ENCODE data around the gene CUEDC1.

The CUEDC1 gene

DNA sequence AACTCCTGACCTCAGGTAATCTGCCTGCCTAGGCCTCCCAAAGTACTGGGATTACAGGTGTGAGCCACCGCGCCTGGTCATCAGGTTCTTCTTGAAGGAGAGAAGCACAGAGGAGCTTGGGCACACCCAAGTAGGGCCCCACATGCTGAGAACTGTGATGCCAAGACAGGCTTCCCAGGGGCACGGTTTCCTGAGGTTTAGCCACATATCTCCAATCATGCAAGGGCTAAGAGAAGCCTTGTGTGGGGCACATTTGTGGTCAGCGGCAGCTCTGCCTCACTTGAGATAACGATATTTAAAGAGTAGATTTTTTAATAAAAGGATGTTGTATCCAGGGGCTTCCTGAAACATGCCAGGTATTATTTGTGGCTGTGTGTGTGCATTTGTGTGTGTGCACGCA, 46.9 kb downstream of the CUEDC1 start:
- Histone ChIP-seq H3K27ac (replicated peaks) (no peak overlapping the region), H3K27me3 (ENCODE audit: insufficient read depth, poor library complexity, severe bottlenecking) (no peaks in the 10 kb centered on the region), H3K4me3 (replicated peaks; ENCODE audit: insufficient read depth, low read length) (no peak overlapping the region)
- no peak for DNase-seq (ENCODE audit: low read depth in 1 of 2, low spot score in 1 of 2)
- TF ChIP-seq POLR2AphosphoS5 (IDR thresholded peaks at IDR 0.05; ENCODE audit: low read depth): no peak
- no peak for TF ChIP-seq GABPA (IDR thresholded peaks at IDR 0.05; ENCODE audit: low read depth)
- TF ChIP-seq SPI1 (IDR thresholded peaks at IDR 0.05; ENCODE audit: borderline replicate concordance, low read depth): no peak
- no peak for TF ChIP-seq CTCF (IDR thresholded peaks at IDR 0.05; ENCODE audit: insufficient read depth, low read length)
- TF ChIP-seq REST (IDR thresholded peaks at IDR 0.05; ENCODE audit: insufficient replicate concordance, low read depth): no peak

- Histone ChIP-seq H3K27ac (replicated peaks) (no peak overlapping the region), H3K27me3 (ENCODE audit: insufficient read depth, poor library complexity, severe bottlenecking) (no peaks in the 10 kb centered on the region), H3K4me3 (replicated peaks; ENCODE audit: insufficient read depth, low read length) (no peak overlapping the region)
- no peak for DNase-seq (ENCODE audit: low read depth in 1 of 2, low spot score in 1 of 2)
- TF ChIP-seq REST (IDR thresholded peaks at IDR 0.05; ENCODE audit: insufficient replicate concordance, low read depth) (no peak), CTCF (IDR thresholded peaks at IDR 0.05; ENCODE audit: insufficient read depth, low read length) (no peak), POLR2AphosphoS5 (IDR thresholded peaks at IDR 0.05; ENCODE audit: low read depth) (no peak), GABPA (IDR thresholded peaks at IDR 0.05; ENCODE audit: low read depth) (no peak), SPI1 (IDR thresholded peaks at IDR 0.05; ENCODE audit: borderline replicate concordance, low read depth) (no peak)
Measured at GRCh38 chr17:57906910-57907309, 48.3 kb downstream of the CUEDC1 start.

DNA sequence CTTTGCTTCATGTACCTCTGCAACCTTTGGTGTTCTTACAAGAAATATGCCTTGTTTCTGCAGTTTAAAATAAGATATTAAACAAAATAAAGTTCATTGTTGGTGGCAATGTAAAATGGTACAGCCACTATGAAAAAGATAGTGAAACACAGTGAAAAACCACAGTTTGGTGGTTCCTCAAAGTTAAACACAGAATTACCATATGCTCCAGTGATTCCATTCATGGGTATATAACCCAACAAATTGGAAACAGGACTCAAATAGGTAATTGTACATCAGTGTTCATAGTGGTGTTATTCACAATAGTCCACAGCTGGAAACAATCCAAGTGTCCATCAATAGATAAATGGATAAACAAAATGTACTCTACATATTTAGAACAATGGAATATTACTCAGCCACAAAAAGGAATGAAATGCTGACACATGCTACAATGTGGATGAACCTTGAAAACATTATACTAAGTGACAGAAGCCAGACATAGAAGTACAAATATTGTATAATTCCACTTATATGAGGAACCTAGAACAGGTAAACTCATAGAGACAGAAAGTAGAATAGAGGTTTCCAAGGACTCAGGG, 49.2 kb downstream of the CUEDC1 start:
- Histone ChIP-seq H3K27me3 (ENCODE audit: insufficient read depth, poor library complexity, severe bottlenecking) (no peaks in the 10 kb centered on the region), H3K4me3 (replicated peaks; ENCODE audit: insufficient read depth, low read length) (no peak overlapping the region), H3K27ac (replicated peaks) (peak overlapping the region; percentile 83)
- TF ChIP-seq SPI1 (IDR thresholded peaks at IDR 0.05; ENCODE audit: borderline replicate concordance, low read depth) (no peak), POLR2AphosphoS5 (IDR thresholded peaks at IDR 0.05; ENCODE audit: low read depth) (no peak), REST (IDR thresholded peaks at IDR 0.05; ENCODE audit: insufficient replicate concordance, low read depth) (no peak), GABPA (IDR thresholded peaks at IDR 0.05; ENCODE audit: low read depth) (no peak), CTCF (IDR thresholded peaks at IDR 0.05; ENCODE audit: insufficient read depth, low read length) (no peak)
- no peak for DNase-seq (ENCODE audit: low read depth in 1 of 2, low spot score in 1 of 2)

Data from HL-60 (cell line).